HG02763 (cell line): ENCODE measurements around the gene RPS29.
"Not testable (repeated sequence)": the region's sequence is repeated elsewhere in the genome, so short reads cannot be mapped to it uniquely, and the experiment has no call there.

ENCODE experiments used
- ATAC-seq: cut with Tn5 transposase; IDR thresholded peaks from one replicate; pipeline ENCODE4 v1.9.1; 2021; ENCODE audit warnings: mild to moderate bottlenecking, moderate library complexity; ENCODE audit not compliant: unreplicated experiment

The RPS29 gene

DNA sequence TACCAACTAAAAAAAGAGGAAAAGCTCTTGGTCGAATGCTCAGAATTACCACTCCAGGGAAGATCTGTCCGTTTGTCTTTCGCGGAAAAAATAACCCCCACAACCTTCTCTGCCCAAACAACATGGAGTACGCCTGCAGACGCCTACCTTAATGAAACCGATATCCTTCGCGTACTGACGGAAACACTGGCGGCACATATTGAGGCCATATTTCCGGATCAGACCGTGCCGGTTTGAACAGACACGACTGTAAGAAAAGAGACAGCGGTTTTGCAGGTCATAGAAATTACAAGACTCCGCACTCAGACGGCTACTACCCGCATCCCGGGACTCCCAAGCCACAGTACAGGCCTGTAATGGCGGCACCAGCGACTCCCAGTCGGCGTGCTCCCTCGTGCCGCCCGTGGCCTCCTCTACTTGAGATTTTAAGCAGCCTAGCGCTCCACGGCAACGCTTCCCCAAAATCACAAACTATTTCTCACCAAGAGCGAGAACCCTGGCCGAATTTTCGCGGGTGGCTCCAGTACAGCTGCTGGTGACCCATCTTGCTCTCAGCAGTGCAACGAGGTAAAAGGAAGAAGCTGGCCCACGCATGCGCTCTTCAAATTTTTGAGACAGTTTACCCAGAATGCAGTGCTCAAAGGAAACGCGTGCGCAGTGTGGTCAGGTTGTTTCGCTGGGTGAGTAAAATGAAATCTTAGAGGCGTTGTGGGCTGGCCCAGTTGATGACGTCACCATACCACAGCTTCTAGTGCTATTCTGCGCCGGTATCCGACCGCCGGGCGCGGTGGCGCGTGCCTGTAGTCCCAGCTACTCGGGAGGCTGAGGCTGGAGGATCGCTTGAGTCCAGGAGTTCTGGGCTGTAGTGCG is at the start of gene RPS29:
TSS of gene RPS29 (minus strand) at position 578 of the 870 bp plus-strand sequence. CDS start at position 544, 34 bp downstream.
- peak; percentile 89 for ATAC-seq

- ATAC-seq: peak; percentile 22
These were observed 48.6 kb upstream of the RPS29 start, which contains the start of gene DNAAF2 for GRCh38 chr14:49634547-49635334. TSS of gene DNAAF2 (minus strand) at chr14:49635244. CDS start at chr14:49635149, 95 bp downstream.

DNA sequence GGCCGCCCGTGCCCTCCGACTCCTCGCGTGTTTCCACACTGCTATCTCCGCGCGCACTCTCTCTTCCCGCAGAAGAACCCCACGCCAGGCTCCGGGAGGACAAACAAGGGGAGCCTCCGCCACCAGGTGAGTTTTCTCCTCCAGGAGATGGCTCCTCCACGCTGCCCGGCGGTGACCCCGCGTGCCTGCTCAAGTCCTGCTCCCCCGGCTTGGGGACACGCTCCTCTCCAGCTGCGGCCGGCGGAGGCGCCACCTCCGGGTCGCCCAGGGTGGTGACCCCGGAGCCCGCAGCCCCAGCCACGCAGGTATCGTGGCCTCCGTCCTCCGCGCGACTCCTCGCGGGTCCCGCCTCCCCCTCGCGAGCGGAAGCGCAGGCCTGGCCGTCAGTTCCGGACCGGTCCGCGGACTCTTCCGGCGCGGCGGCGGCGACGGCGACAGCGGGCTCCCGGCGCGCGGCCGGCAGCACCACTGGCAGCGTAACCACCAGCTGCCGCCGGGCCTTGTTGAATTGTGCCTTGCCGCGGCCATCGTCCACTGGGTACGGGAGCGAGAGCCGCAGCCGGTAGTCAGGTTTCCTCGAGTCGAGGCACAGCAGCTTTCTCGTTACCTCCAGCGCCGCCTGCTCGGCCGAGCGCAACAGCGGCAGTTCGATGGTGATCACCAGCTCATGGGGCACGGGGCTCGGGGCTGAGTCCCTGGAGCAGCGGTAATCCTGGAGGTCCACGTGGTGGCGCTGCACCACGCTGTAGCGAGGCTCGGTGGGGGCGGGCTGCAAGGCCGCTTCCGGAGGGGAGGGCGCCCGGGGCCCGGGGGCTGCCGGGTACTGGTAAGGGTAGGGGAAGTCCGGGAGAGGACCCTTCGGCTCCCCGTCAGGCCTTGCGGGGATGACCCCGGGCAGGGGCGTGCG is 47.7 kb upstream of the RPS29 start:
- ATAC-seq: peak; percentile 71

GRCh38 chr14:49623941-49624839 is 38.0 kb upstream of the RPS29 start:
- ATAC-seq: no peak

DNA sequence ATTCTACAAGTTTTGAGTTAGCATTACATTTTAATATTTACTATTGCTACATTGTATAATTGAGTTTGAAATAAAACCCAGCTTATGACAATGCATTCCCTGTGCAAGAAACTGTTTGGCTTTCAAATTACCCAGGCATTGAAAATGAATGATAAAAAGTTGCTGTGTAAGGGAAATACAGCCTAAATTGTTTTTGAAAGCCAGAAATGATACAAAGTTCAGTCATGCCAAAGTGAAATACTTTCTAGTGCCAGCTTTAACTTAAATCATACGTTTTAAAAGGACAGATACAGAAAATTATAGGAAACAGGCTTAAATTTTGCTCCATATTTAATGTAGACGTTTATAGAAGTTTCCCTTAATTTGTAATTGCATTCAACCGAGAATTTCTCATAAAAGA is 37.2 kb upstream of the RPS29 start:
- ATAC-seq: no peak

- ATAC-seq: no peak
These were observed 35.9 kb upstream of the RPS29 start for GRCh38 chr14:49622022-49622607.

GRCh38 chr14:49621114-49621881 is 35.1 kb upstream of the RPS29 start:
- peak; percentile 25 for ATAC-seq

GRCh38 chr14:49620182-49621113 is 34.3 kb upstream of the RPS29 start, which contains the start of the genes MGAT2 and RPL36AL:
TSS of gene MGAT2 (plus strand) at chr14:49620799. CDS start at chr14:49621269, 470 bp downstream.
TSS of gene RPL36AL (minus strand) at chr14:49620626. CDS start at chr14:49619104, 1,522 bp downstream.
- ATAC-seq: peak; percentile 94

- no peak for ATAC-seq
These were observed 33.5 kb upstream of the RPS29 start for GRCh38 chr14:49619730-49620129.

- ATAC-seq: not testable (repeated sequence)
These were observed 33.1 kb upstream of the RPS29 start for GRCh38 chr14:49619273-49619672.

GRCh38 chr14:49617852-49618519 is 31.8 kb upstream of the RPS29 start:
- ATAC-seq: no peak

- no peak for ATAC-seq
These were observed 29.6 kb upstream of the RPS29 start for GRCh38 chr14:49615776-49616175.

GRCh38 chr14:49614196-49614595 is 28.0 kb upstream of the RPS29 start:
- ATAC-seq: no peak

DNA sequence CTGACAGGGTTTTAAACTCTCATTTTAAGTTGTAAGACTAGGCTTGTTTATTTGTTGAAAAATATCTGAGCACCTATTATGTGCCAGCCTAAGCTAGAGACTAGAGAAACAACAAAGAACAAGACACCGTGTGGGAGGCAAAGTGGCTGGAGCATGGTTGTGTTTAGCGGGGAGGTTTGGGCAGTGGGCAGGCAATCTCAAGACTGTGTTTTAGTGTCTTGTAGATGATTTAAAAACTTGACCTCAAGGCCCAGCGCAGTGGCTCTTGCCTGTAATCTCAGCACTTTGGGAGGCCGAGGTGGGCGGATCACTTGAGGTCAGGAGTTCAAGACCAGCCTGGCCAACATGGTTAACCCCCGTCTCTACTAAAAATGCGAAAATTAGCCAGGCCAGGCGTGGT is 26.5 kb upstream of the RPS29 start:
- ATAC-seq: no peak

DNA sequence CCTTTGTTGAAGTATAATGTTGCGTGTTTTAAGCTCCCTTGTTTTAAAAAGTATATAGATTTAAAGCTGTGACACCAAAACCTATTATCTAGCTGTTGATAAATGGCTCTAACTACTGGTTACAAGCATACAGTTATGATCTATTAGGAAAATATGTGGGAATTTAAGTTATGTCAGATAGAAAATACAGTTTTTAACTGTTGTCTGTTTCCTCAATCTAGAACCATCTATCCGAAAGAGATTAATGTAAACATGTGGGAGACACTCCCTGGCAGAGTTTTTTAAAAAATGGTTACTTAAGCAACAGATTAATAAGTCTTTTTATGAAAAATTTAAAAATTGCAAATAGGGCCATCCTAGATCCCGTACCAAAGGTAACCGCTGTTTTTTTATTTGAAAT is 26.1 kb upstream of the RPS29 start:
- no peak for ATAC-seq

GRCh38 chr14:49607583-49607982 is 21.4 kb upstream of the RPS29 start:
- no peak for ATAC-seq
